NCI-H345 treated with DMSO at 0.1 percent for 48 hours (cell line): ENCODE results near the gene PVR.
"Not testable (repeated sequence)": the region's sequence is repeated elsewhere in the genome, so short reads cannot be mapped to it uniquely, and the experiment has no call there.

Experiments used
- DNase-seq: peaks from one replicate; lab custom pipeline; 2025; ENCODE audit not compliant: unreplicated experiment; lab: John Stamatoyannopoulos, UW

PVR gene, protein sequence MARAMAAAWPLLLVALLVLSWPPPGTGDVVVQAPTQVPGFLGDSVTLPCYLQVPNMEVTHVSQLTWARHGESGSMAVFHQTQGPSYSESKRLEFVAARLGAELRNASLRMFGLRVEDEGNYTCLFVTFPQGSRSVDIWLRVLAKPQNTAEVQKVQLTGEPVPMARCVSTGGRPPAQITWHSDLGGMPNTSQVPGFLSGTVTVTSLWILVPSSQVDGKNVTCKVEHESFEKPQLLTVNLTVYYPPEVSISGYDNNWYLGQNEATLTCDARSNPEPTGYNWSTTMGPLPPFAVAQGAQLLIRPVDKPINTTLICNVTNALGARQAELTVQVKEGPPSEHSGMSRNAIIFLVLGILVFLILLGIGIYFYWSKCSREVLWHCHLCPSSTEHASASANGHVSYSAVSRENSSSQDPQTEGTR

DNA sequence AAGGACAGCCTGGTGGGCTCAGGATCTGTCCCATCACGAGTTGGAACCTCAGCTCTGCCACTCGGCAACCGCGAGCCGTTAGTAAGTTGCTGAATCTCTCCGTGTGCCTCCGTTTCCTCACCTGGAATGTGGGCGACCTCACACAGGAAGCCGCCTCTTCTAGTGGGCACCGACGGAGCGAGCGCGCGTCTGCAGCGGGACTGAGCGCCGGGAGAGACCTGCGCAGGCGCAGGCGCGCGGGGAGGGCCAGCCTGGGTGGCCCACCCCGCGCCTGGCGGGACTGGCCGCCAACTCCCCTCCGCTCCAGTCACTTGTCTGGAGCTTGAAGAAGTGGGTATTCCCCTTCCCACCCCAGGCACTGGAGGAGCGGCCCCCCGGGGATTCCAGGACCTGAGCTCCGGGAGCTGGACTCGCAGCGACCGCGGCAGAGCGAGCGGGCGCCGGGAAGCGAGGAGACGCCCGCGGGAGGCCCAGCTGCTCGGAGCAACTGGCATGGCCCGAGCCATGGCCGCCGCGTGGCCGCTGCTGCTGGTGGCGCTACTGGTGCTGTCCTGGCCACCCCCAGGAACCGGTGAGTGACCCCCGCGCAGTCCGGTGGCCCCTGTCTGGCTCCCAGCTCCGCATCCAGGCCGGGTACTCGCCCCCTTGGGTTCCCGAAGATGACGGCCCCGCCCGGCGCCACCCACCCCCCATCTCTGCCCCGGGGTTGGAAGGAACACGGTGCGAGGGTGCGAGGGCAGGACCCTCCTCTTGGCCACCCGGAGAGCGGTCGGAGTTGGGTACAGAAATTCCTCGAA is at the start of gene PVR:
PVR (plus strand) TSS at position 306 of the 797 bp plus-strand sequence; CDS start at position 493, 187 bp downstream.
- peak; percentile 17 for DNase-seq

DNA sequence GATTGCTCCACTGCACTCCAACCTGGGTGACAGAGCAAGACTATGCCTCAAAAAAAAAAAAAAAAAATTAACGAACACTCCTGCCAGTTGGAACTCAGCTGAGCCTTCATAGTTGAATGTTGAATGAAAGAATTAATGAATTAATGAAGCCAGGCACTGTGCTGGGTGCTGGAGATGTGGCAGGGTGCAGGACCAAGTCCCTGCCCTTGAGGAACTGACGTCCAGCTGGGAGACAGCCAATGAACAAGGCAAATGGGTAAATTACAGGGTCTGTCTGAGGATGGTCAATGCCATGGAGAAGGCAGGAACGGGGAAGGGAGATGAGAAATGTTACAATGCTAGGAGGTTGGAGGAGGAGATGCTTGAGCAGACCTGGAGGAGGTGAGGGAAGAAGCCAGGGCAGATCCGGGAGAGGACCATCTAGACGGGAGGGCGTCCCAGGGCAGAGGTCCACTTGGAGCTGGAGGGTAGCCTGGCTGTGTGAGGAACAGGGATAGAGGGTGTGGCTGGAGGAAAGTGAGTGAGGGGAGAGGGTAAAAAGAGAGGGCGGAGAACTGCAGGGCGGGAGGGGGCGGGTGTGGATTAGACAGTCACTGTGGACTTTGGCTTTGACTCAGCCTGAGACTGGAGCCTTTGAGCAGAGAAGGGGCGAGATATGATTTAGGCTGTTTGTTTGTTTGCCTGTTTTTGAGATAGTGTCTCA is 47.1 kb upstream of the PVR start:
- no peak for DNase-seq

GRCh38 chr19:44597131-44597491 is 46.6 kb upstream of the PVR start:
- DNase-seq: no peak

DNA sequence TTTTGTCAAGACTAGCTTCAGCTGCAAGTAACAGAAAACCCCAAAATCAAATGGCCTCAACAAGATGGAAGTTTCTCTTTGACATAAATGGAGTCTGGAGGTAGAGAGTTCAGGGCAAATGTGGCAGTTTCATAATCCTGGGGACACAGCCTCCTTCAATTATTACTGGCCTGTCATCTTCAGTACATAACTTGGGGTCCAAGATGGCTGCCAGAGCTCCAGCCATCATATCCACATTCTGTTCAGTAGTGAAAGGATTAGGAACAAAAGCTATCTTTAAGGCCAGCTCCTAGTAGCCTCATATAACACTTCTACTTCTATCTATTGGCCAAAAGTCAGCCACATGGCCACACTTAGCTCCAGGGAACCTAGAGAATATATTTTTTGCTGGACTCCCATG is 45.4 kb upstream of the PVR start:
- no peak for DNase-seq

- no peak for DNase-seq
Measured at GRCh38 chr19:44598880-44599279, 44.8 kb upstream of the PVR start.

- DNase-seq: no peak
Measured at GRCh38 chr19:44600466-44600865, 43.2 kb upstream of the PVR start.

GRCh38 chr19:44602081-44602480 is 41.6 kb upstream of the PVR start:
- no peak for DNase-seq

GRCh38 chr19:44603201-44603945 is 40.3 kb upstream of the PVR start:
- DNase-seq: no peak

DNA sequence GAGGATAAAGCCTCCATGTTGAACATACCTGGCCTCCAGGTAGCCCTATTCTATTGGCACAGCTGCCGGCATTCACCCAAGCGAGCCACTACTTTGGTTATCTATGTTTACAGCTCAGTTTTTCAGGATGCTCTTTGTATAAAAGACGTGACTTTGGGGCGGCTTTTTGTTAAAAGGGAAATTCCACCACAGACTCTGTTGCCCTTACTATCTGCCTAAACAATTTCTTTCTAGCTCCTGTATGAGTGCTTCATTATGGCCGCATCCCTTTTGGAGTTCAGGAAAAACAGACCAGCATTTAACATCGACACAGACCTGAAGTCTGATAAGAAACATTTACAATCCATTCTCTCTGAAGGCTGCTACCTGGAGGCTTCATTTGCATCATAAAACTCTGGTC is 39.5 kb upstream of the PVR start:
- DNase-seq: no peak

DNA sequence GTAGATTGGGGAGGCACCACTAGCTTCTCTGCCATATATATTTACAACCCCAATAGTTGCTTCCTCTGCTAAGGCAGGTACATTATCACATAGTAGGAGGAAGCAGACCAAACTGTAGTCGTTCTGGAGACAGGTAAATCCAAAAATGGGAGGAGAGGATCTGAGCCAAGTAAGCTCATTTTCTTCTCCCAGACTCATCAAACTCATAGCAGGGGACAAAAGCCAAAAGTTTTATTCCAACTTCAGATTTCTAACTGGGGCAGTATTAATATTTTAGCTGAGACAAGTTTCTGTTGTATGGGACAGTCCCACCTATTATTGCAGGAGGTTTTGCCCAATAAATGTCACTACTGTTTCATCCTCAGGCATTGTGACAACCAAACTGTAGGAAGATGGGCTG is 38.2 kb upstream of the PVR start:
- DNase-seq: no peak

DNA sequence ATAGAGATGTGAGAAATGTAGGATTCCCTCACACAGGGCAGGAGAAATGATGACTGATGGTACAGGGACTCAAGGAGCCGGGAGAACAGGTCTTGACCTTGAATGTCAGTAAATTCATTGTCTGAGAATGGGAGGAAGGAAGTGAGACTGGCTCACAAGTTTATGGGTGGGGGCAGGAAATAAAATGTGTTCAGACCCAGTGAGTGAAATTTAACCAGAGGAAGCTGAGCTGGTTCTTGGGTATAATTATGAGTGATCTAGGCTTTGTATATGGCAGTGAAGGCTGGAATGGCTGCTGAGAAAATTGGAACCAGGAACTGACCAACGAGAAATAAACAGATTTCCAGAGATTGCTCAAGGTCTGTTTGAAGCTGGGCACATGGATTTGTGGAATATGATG is 36.7 kb upstream of the PVR start:
- DNase-seq: no peak

DNA sequence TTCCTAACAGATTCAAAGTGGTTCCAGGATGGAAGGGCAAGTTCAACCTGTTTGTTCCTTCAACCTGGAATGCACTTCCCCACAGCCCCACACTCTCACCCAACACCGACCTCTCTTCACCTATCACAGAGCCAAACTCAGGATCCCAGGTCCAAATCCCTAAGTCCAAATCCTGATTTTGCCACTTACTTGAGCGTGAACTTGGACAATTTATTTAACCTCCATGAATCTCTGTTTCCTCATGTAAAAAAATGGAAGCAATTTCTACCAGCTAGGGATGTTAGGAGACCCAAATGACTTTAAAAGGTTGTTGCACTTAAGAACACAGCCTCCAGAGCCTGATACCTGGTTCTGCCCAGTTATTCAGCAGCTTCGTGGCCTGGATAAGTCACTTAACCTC is 35.8 kb upstream of the PVR start:
- DNase-seq: no peak

DNA sequence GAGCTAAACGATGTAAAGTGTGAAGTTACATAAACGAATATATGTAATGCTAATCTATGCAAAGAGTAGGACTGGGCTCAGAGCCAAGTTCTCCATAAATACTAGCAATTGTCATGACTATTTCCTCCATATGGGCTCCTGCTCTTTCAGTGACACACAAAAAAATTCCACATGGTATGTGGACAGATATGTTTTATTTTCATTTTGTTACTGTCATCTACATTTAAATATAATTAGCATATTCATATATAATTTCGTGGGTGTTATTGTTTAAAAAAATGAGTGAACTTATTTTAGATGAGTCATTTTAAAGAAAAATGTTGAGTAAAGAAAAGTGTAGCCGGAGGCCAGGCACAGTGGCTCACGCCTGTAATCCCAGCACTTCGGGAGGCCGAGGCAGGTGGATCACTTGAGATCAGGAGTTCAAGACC is 35.3 kb upstream of the PVR start:
- DNase-seq: no peak

DNA sequence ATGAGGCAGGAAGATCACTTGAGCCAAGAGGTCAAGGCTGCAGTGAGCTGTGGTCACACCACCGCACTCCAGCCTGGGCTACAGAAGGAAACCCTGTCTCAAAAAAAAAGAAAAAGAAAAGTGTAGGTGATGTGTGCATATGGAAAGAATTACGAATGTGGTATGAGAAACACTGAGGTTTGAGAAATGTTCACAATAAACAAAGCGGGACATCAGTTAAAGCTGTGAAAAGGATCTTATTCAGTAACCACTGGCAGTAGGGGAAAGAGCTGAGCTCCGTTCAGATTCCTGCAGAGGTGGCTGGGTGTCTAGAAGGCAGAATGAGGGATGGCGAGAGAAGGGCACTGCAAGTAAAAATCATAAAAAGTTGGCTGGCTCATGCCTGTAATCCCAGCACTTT is 34.5 kb upstream of the PVR start:
- DNase-seq: no peak

DNA sequence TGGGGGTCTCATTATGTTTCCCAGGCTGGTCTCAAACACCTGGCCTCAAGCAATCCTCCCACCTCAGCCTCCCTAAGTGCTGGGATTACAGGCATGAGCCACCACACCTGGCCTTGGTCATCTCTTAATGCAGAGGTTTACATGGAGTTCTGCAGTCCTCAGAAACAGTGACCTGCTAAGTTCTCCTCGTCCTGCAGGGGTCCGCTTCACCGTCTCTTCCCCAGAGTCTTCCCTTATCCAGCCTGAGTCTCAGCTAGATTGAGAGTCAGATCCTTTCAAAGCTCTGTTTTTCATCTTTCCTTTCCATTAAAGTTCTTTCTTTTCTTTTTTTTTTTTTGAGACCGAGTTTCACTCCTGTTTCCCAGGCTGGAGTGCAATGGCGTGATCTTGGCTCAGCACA is 33.2 kb upstream of the PVR start:
- DNase-seq: not testable (repeated sequence)

GRCh38 chr19:44611812-44612295 is 31.9 kb upstream of the PVR start:
- DNase-seq: no peak

GRCh38 chr19:44613295-44614178 is 30.2 kb upstream of the PVR start, which contains the start of gene IGSF23:
Gene IGSF23, plus strand, starts transcription at chr19:44613563. Its CDS starts 83 bp downstream, at chr19:44613646.
- no peak for DNase-seq

- DNase-seq: no peak
Measured at GRCh38 chr19:44614313-44614712, 29.4 kb upstream of the PVR start.

- DNase-seq: no peak
Measured at GRCh38 chr19:44615863-44616247, 27.9 kb upstream of the PVR start.
